Stomach (tissue), 9 donors: ENCODE measurements around the gene AGPS. TPM values are rescaled to one million over a fixed set of nuclear protein-coding genes. Genes with fewer than 3 reads are reported as not detected.

Experiments
- DNase-seq, 2 donors: peaks; one replicate each; pipeline versions ENCODE4 v3.0.0 to v3.0.0-alpha.2; 2013 to 2019
- H3K27ac ChIP-seq, 5 donors: fragments of 200-600 bp in 4 of 5; sonication (generic) in 4 of 5; one replicate each; pipeline ENCODE4 v1.5.1; 2013 to 2019; ENCODE audit warnings: mild to moderate bottlenecking in 1 of 5, moderate library complexity in 1 of 5
- H3K27me3 ChIP-seq, 3 donors: fragments of 200-600 bp; sonication (generic); one replicate each; pipeline ENCODE4 v1.5.1; 2017 to 2019; ENCODE audit warnings: mixed run types in 1 of 3
- H3K36me3 ChIP-seq, 4 donors: fragments of 200-600 bp; sonication (generic); 1 replicate in 3 of 4; 2 replicates in 1 of 4; pipeline ENCODE4 v1.5.1; 2016 to 2019
- H3K4me1 ChIP-seq, 4 donors: fragments of 200-600 bp; sonication (generic); one replicate each; pipeline ENCODE4 v1.5.1; 2016 to 2019
- H3K4me3 ChIP-seq, 4 donors: fragments of 200-600 bp; sonication (generic) in 3 of 4; one replicate each; pipeline ENCODE4 v1.5.1; 2016 to 2019; ENCODE audit warnings: mild to moderate bottlenecking in 1 of 4
- H3K9me3 ChIP-seq, 4 donors: fragments of 200-600 bp; sonication (generic); one replicate each; pipeline ENCODE4 v1.5.1; 2016 to 2019
- CTCF ChIP-seq, 7 experiments: fragments of 450-650 bp in 4 of 7; fragments of 200-600 bp in 3 of 7; sonication (generic) in 3 of 7; IDR thresholded peaks; one replicate each; pipeline ENCODE4 v1.5.1; 2016 to 2019; ENCODE audit warnings: antibody characterized with exemption in 7 of 7, control low read depth in 2 of 7, mild to moderate bottlenecking in 1 of 7
- EP300 ChIP-seq: sonication (generic); formaldehyde crosslinking; IDR thresholded peaks from one replicate; pipeline ENCODE4 v1.6.1; 2017; ENCODE audit warnings: antibody characterized with exemption
- POLR2A ChIP-seq, 4 donors: fragments of 450-650 bp; IDR thresholded peaks; one replicate each; pipeline ENCODE4 v1.6.1; 2016; ENCODE audit warnings: antibody characterized with exemption in 4 of 4, control low read depth in 2 of 4, mild to moderate bottlenecking in 1 of 4, moderate library complexity in 1 of 4
- POLR2AphosphoS5 ChIP-seq, 3 donors: sonication (generic); formaldehyde crosslinking; IDR thresholded peaks; one replicate each; pipeline ENCODE4 v1.6.1; 2016; ENCODE audit warnings: antibody characterized with exemption in 3 of 3
- WGBS, 5 donors: extraction: QIAGEN DNeasy Blood & Tissue Kit in 3 of 5; methylation state at CpG; one replicate each; pipeline versions ENCODE4 v1.1.5 to v1.1.7; 2013 to 2018; 5-methylcytosine and 5-hydroxymethylcytosine counted together
- intact Hi-C: fragments of 100-400 bp; cut with DNase I; formaldehyde crosslinking; loops from one replicate; pipeline ENCODE4 v1.15.1; 2023; ENCODE audit warnings: low total_unique reads
- polyA plus RNA-seq, 3 donors: library from polyadenylated mRNA; stranded (reverse); fragments of 200-250 nt; gene quantifications; one replicate each; pipeline ENCODE4 v1.2.3, GENCODE V29; 2013
- total RNA-seq, 5 donors: library from RNA; depleted of rRNA; stranded (reverse); fragments of >200 nt; gene quantifications; one replicate each; pipeline versions ENCODE4 v1.1.0 to v1.2.3, GENCODE V29; 2014 to 2016
- donor health status: healthy with polysubstance abuse.
- donor health status: Bipolar disorder and iron deficiency.
- donor health status: healthy.

The AGPS gene
- total and polyA plus RNA-seq, 8 donors: 4.2 to 163 (median 26.4) TPM

GRCh38 chr2:177572236-177572671 is 179.7 kb downstream of the AGPS start:
- H3K4me3 ChIP-seq: no peak overlapping the region
- no peak for TF ChIP-seq POLR2AphosphoS5 (IDR thresholded peaks at IDR 0.05)
- peak in 1 of 2 donors; percentile 32 for DNase-seq
- no peak overlapping the region for H3K27ac ChIP-seq
- H3K36me3 ChIP-seq: no peaks in the 10 kb centered on the region
- no peaks in the 10 kb centered on the region for H3K9me3 ChIP-seq
- intact Hi-C loops: no loop called here
- no peaks in the 10 kb centered on the region for H3K27me3 ChIP-seq
- 48 to 50% (median 48%) methylated on average over 2 of the region's 2 CpGs for WGBS, 5 donors
- H3K4me1 ChIP-seq: peaks cover 0 to 13% (median 6%) of the 10 kb centered on the region in 4 donors

- Histone ChIP-seq H3K36me3 (no peaks in the 10 kb centered on the region), H3K27ac (no peak overlapping the region), H3K9me3 (no peaks in the 10 kb centered on the region), H3K27me3 (no peaks in the 10 kb centered on the region), H3K4me3 (no peak overlapping the region), H3K4me1 (peaks cover 0 to 13% (median 6%) of the 10 kb centered on the region in 4 donors)
- WGBS, 5 donors: 60 to 82% (median 77%) methylated on average over 3 of the region's 3 CpGs
- no peak for DNase-seq
- no peak for TF ChIP-seq CTCF (IDR thresholded peaks at IDR 0.05)
- no peak for TF ChIP-seq POLR2A (IDR thresholded peaks at IDR 0.05)
- TF ChIP-seq EP300: no peak
- TF ChIP-seq POLR2AphosphoS5 (IDR thresholded peaks at IDR 0.05): no peak
- intact Hi-C loops: no loop called here
These were observed 180.5 kb downstream of the AGPS start for GRCh38 chr2:177573120-177573519.

GRCh38 chr2:177574356-177574755 is 181.8 kb downstream of the AGPS start:
- H3K4me3 ChIP-seq: no peak overlapping the region
- TF ChIP-seq POLR2A (IDR thresholded peaks at IDR 0.05) (no peak), EP300 (no peak), POLR2AphosphoS5 (IDR thresholded peaks at IDR 0.05) (no peak), CTCF (IDR thresholded peaks at IDR 0.05) (no peak)
- no peaks in the 10 kb centered on the region for H3K27me3 ChIP-seq
- no peaks in the 10 kb centered on the region for H3K36me3 ChIP-seq
- no peak overlapping the region for H3K27ac ChIP-seq
- WGBS, 5 donors: 84 to 88% (median 87%) methylated on average over 7 of the region's 7 CpGs
- H3K9me3 ChIP-seq: no peaks in the 10 kb centered on the region
- intact Hi-C loops: no loop called here
- H3K4me1 ChIP-seq: peaks cover 0 to 13% (median 6%) of the 10 kb centered on the region in 4 donors
- DNase-seq: no peak

GRCh38 chr2:177575358-177575757 is 182.8 kb downstream of the AGPS start:
- TF ChIP-seq POLR2A (IDR thresholded peaks at IDR 0.05) (no peak), POLR2AphosphoS5 (IDR thresholded peaks at IDR 0.05) (no peak), CTCF (IDR thresholded peaks at IDR 0.05) (no peak), EP300 (no peak)
- Histone ChIP-seq H3K36me3 (no peaks in the 10 kb centered on the region), H3K9me3 (no peaks in the 10 kb centered on the region), H3K4me1 (peaks cover 0 to 13% (median 6%) of the 10 kb centered on the region in 4 donors), H3K27ac (no peak overlapping the region), H3K27me3 (no peaks in the 10 kb centered on the region), H3K4me3 (no peak overlapping the region)
- intact Hi-C loops: no loop called here
- WGBS, 5 donors: 88 to 97% (median 93%) methylated on average over 2 of the region's 2 CpGs
- no peak for DNase-seq

GRCh38 chr2:177577075-177577474 is 184.5 kb downstream of the AGPS start:
- H3K4me3 ChIP-seq: no peak overlapping the region
- no peaks in the 10 kb centered on the region for H3K27me3 ChIP-seq
- H3K4me1 ChIP-seq: peaks cover 0 to 9% (median 3%) of the 10 kb centered on the region in 4 donors
- TF ChIP-seq POLR2A (IDR thresholded peaks at IDR 0.05) (no peak), EP300 (no peak), CTCF (IDR thresholded peaks at IDR 0.05) (no peak), POLR2AphosphoS5 (IDR thresholded peaks at IDR 0.05) (no peak)
- WGBS, 5 donors: 80 to 95% (median 85%) methylated on average over 1 of the region's 1 CpG
- no peak for DNase-seq
- intact Hi-C loops: no loop called here
- no peaks in the 10 kb centered on the region for H3K36me3 ChIP-seq
- no peaks in the 10 kb centered on the region for H3K9me3 ChIP-seq
- H3K27ac ChIP-seq: no peak overlapping the region
